SK-N-SH treated with all-trans-retinoic acid at 6 μM for 48 hours (cell line): ENCODE results near the gene DLK1.

Experiments
- ARNTL ChIP-seq: fragments of 450-650 bp; formaldehyde crosslinking; IDR thresholded peaks from 2 replicates; pipeline ENCODE4 v1.5.0; 2020; ENCODE audit warnings: low read depth, mild to moderate bottlenecking, moderate library complexity, borderline replicate concordance
- OSR1 ChIP-seq: fragments of 250-450 bp; sonication (Bioruptor Pico); IDR thresholded peaks from 2 replicates; pipeline ENCODE4 v1.8.0; 2022; ENCODE audit warnings: moderate library complexity, mild to moderate bottlenecking, inconsistent platforms
- PATZ1 ChIP-seq: fragments of 250-450 bp; sonication (Bioruptor Pico); IDR thresholded peaks from 2 replicates; pipeline ENCODE4 v1.8.0; 2020; ENCODE audit warnings: mild to moderate bottlenecking, moderate library complexity, borderline replicate concordance

- no peak for TF ChIP-seq OSR1
- TF ChIP-seq ARNTL (CRISPR knock-in tag), result no peak
- no peak for TF ChIP-seq PATZ1
Observed at GRCh38 chr14:100764471-100765115, 37.9 kb downstream of the DLK1 start.
